Hematopoietic multipotent progenitor cell treated with erythropoietin and hydrocortisone succinate and interleukin-3 and kit ligand, for 15 days (in vitro differentiated cells): ENCODE measurements around the gene MMADHC.
A peak's percentile ranks its signal among the peaks of the same experiment; 100 is the strongest.
"Not testable (repeated sequence)": the region's sequence is repeated elsewhere in the genome, so short reads cannot be mapped to it uniquely, and the experiment has no call there.

Source experiments
- DNase-seq: peaks from one replicate; pipeline ENCODE4 v3.0.0-alpha.2; 2015; ENCODE audit warnings: low spot score

Gene MMADHC

GRCh38 chr2:149595056-149595963, 7.7 kb upstream of the MMADHC start:
- DNase-seq, result no peak

- DNase-seq, result no peak
Measured at GRCh38 chr2:149594411-149594810, 6.8 kb upstream of the MMADHC start.

- no peak for DNase-seq
Measured at GRCh38 chr2:149587950-149588487, 444 bp upstream of the MMADHC start.

GRCh38 chr2:149586898-149587219, 716 bp downstream of the MMADHC start:
- no peak for DNase-seq

GRCh38 chr2:149586063-149586462, 1.5 kb downstream of the MMADHC start:
- peak; percentile 66 for DNase-seq

- DNase-seq, result no peak
Measured at GRCh38 chr2:149585166-149585885, 2.2 kb downstream of the MMADHC start.

GRCh38 chr2:149579972-149580882, 7.3 kb downstream of the MMADHC start:
- DNase-seq, result peak; percentile 54

GRCh38 chr2:149577269-149577668, 10.3 kb downstream of the MMADHC start:
- no peak for DNase-seq

GRCh38 chr2:149575752-149576151, 11.8 kb downstream of the MMADHC start:
- no peak for DNase-seq

- no peak for DNase-seq
Measured at GRCh38 chr2:149575277-149575676, 12.3 kb downstream of the MMADHC start.

- no peak for DNase-seq
Measured at GRCh38 chr2:149573760-149574159, 13.8 kb downstream of the MMADHC start.

GRCh38 chr2:149572102-149572953, 15.2 kb downstream of the MMADHC start:
- DNase-seq, result no peak

GRCh38 chr2:149568138-149568537, 19.4 kb downstream of the MMADHC start:
- DNase-seq, result no peak

GRCh38 chr2:149566652-149567051, 20.9 kb downstream of the MMADHC start:
- DNase-seq, result no peak

- not testable (repeated sequence) for DNase-seq
Measured at GRCh38 chr2:149565625-149566024, 21.9 kb downstream of the MMADHC start.

GRCh38 chr2:149564983-149565382, 22.6 kb downstream of the MMADHC start:
- DNase-seq, result no peak

- no peak for DNase-seq
Measured at GRCh38 chr2:149564097-149564496, 23.5 kb downstream of the MMADHC start.

GRCh38 chr2:149562324-149562723, 25.3 kb downstream of the MMADHC start:
- no peak for DNase-seq

- DNase-seq, result peak; percentile 65
Measured at GRCh38 chr2:149561309-149561926, 26.2 kb downstream of the MMADHC start.

- no peak for DNase-seq
Measured at GRCh38 chr2:149559341-149560068, 28.1 kb downstream of the MMADHC start.
